IPS-20b (cell line): ENCODE results near the gene DUXA.
"Not testable (repeated sequence)": the region's sequence is repeated elsewhere in the genome, so short reads cannot be mapped to it uniquely, and the experiment has no call there.

ENCODE experiments used
- H3K27ac ChIP-seq: one replicate; pipeline ENCODE4 v1.5.1; 2013; ENCODE audit warnings: low read length
- H3K27me3 ChIP-seq: 2 replicates; pipeline ENCODE4 v1.6.1; 2013; ENCODE audit warnings: mild to moderate bottlenecking, low read length, inconsistent platforms; ENCODE audit not compliant: insufficient read depth
- H3K36me3 ChIP-seq: 2 replicates; pipeline ENCODE4 v1.6.1; 2013; ENCODE audit warnings: low read depth, mild to moderate bottlenecking, inconsistent platforms, low read length, moderate library complexity; ENCODE audit not compliant: insufficient read depth
- H3K4me1 ChIP-seq: 2 replicates; pipeline ENCODE4 v1.6.1; 2013; ENCODE audit warnings: mild to moderate bottlenecking, control low read depth, inconsistent platforms, low read length, moderate library complexity; ENCODE audit not compliant: insufficient read depth
- H3K4me3 ChIP-seq: 2 replicates; pipeline ENCODE4 v1.5.1; 2013; ENCODE audit warnings: mild to moderate bottlenecking, low read length, inconsistent platforms
- H3K9ac ChIP-seq: 2 replicates; pipeline ENCODE4 v1.6.1; 2013; ENCODE audit warnings: low read depth, mild to moderate bottlenecking, inconsistent platforms, low read length, moderate library complexity
- H3K9me3 ChIP-seq: 2 replicates; pipeline ENCODE4 v1.6.1; 2013; ENCODE audit warnings: mild to moderate bottlenecking, low read depth, low read length, inconsistent platforms; ENCODE audit not compliant: insufficient read depth

The DUXA gene

GRCh38 chr19:57152921-57153320, 14.4 kb downstream of the DUXA start:
- H3K36me3 ChIP-seq = no peaks in the 10 kb centered on the region
- H3K4me3 ChIP-seq = no peak overlapping the region
- H3K9me3 ChIP-seq = peaks cover 68% of the 10 kb centered on the region

GRCh38 chr19:57141699-57142098, 25.6 kb downstream of the DUXA start:
- H3K9me3 ChIP-seq = peaks cover 69% of the 10 kb centered on the region
- H3K4me1 ChIP-seq = no peaks in the 10 kb centered on the region
- H3K27me3 ChIP-seq = no peaks in the 10 kb centered on the region
- H3K9ac ChIP-seq = no peak overlapping the region
- no peaks in the 10 kb centered on the region for H3K36me3 ChIP-seq
- H3K4me3 ChIP-seq = no peak overlapping the region
- no peak overlapping the region for H3K27ac ChIP-seq

More at GRCh38 chr19:57152921-57153320, 14.4 kb downstream of the DUXA start:
- H3K9ac ChIP-seq = no peak overlapping the region
- H3K27ac ChIP-seq = no peak overlapping the region
- no peaks in the 10 kb centered on the region for H3K4me1 ChIP-seq
- H3K27me3 ChIP-seq = no peaks in the 10 kb centered on the region

GRCh38 chr19:57135797-57136196, 31.5 kb downstream of the DUXA start:
- H3K36me3 ChIP-seq = no peaks in the 10 kb centered on the region
- H3K4me1 ChIP-seq = no peaks in the 10 kb centered on the region
- H3K9ac ChIP-seq = no peak overlapping the region
- H3K27me3 ChIP-seq = no peaks in the 10 kb centered on the region
- no peak overlapping the region for H3K4me3 ChIP-seq
- H3K9me3 ChIP-seq = peaks cover 82% of the 10 kb centered on the region
- H3K27ac ChIP-seq = no peak overlapping the region

DNA sequence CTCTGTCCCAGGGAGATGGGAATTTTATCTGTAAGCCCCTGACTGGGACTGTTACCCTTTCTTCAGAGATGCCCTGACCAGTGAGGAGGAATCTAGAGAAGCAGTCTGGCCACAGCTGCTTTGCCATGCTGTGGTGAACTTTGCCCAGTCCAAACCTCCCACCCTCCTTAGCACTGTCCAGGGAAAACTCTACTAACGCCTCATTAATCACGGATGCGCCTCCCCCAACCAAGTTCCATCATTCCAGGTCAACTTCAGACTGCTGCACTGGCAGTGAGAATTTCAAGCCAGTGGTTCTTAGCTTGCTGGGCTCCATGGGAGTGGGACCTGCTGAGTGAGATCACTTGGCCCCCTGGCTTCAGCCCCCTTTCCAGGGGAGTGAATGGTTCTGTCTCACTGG, 39.9 kb downstream of the DUXA start:
- not testable (repeated sequence) for H3K4me1 ChIP-seq, H3K27me3 ChIP-seq, H3K27ac ChIP-seq, H3K9ac ChIP-seq, H3K4me3 ChIP-seq, H3K36me3 ChIP-seq
- H3K9me3 ChIP-seq = peaks cover 81% of the 10 kb centered on the region

GRCh38 chr19:57123882-57124281, 43.4 kb downstream of the DUXA start:
- Histone ChIP-seq H3K36me3 (no peaks in the 10 kb centered on the region), H3K9me3 (peaks cover 67% of the 10 kb centered on the region)

GRCh38 chr19:57118848-57119247, 48.4 kb downstream of the DUXA start:
- H3K4me1 ChIP-seq = no peaks in the 10 kb centered on the region
- H3K27me3 ChIP-seq = no peaks in the 10 kb centered on the region
- H3K4me3 ChIP-seq = no peak overlapping the region
- H3K27ac ChIP-seq = no peak overlapping the region
- peaks cover 79% of the 10 kb centered on the region for H3K9me3 ChIP-seq
- H3K9ac ChIP-seq = no peak overlapping the region
- no peaks in the 10 kb centered on the region for H3K36me3 ChIP-seq

More at GRCh38 chr19:57123882-57124281, 43.4 kb downstream of the DUXA start:
- Histone ChIP-seq H3K9ac (no peak overlapping the region), H3K4me1 (no peaks in the 10 kb centered on the region), H3K4me3 (no peak overlapping the region), H3K27ac (no peak overlapping the region), H3K27me3 (no peaks in the 10 kb centered on the region)

GRCh38 chr19:57113501-57113900, 53.8 kb downstream of the DUXA start:
- H3K4me1 ChIP-seq, H3K27ac ChIP-seq, H3K27me3 ChIP-seq, H3K4me3 ChIP-seq, H3K9ac ChIP-seq, H3K36me3 ChIP-seq: not testable (repeated sequence)
- peaks cover 89% of the 10 kb centered on the region for H3K9me3 ChIP-seq

- peaks cover 80% of the 10 kb centered on the region for H3K9me3 ChIP-seq
- no peak overlapping the region for H3K4me3 ChIP-seq
- no peaks in the 10 kb centered on the region for H3K36me3 ChIP-seq
- no peaks in the 10 kb centered on the region for H3K27me3 ChIP-seq
- H3K9ac ChIP-seq = no peak overlapping the region
- H3K27ac ChIP-seq = no peak overlapping the region
- H3K4me1 ChIP-seq = no peaks in the 10 kb centered on the region
These were observed 56.0 kb downstream of the DUXA start for GRCh38 chr19:57111329-57111644.

DNA sequence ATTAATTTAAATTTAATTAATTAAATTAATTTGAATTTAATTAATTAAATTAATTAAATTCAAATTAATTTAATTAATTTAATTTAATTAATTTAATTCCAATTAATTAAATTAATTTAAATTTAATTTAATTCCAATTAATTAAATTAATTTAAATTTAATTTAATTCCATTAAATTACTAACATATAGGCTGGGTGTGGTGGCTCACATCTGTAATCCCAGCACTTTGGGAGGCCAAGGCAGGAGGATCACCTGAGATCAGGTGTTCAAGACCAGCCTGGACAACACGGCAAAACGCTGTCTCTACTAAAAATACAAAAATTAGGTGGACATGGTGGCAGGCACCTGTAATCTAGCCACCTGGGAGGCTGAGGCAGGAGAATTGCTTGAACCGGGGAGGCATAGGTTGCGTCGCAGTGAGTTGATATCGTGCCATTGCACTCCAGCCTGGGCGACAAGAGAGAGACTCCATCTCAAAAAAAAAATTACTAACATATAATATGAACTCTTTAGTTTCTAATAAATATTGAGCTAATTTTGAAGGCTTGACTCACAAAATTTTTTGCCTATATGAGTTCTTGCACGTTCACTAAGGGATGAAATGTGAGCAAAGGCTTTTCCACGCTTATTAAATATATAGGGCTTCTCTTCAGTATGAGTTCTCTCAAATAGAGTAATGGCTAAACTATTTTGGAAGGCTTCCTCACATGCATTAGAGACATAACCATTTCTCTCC, 56.5 kb downstream of the DUXA start:
- H3K9me3 ChIP-seq = peaks cover 80% of the 10 kb centered on the region
- H3K27me3 ChIP-seq = no peaks in the 10 kb centered on the region
- H3K9ac ChIP-seq = no peak overlapping the region
- H3K36me3 ChIP-seq = no peaks in the 10 kb centered on the region
- H3K27ac ChIP-seq = no peak overlapping the region
- H3K4me1 ChIP-seq = no peaks in the 10 kb centered on the region
- H3K4me3 ChIP-seq = no peak overlapping the region

- Histone ChIP-seq H3K4me1 (no peaks in the 10 kb centered on the region), H3K9me3 (peaks cover 71% of the 10 kb centered on the region), H3K27ac (no peak overlapping the region), H3K4me3 (no peak overlapping the region), H3K36me3 (no peaks in the 10 kb centered on the region), H3K9ac (no peak overlapping the region), H3K27me3 (no peaks in the 10 kb centered on the region)
These were observed 60.5 kb downstream of the DUXA start for GRCh38 chr19:57106722-57107235.

- H3K36me3 ChIP-seq = no peaks in the 10 kb centered on the region
- no peak overlapping the region for H3K4me3 ChIP-seq
- H3K27me3 ChIP-seq = no peaks in the 10 kb centered on the region
- H3K9me3 ChIP-seq = peaks cover 69% of the 10 kb centered on the region
- no peaks in the 10 kb centered on the region for H3K4me1 ChIP-seq
- H3K9ac ChIP-seq = no peak overlapping the region
- H3K27ac ChIP-seq = no peak overlapping the region
These were observed 61.1 kb downstream of the DUXA start for GRCh38 chr19:57105976-57106721.
